Parietal lobe (tissue), 1 donor: Measurements from ENCODE around the gene ALDH1A1. TPM values are rescaled to one million over a fixed set of nuclear protein-coding genes. Genes with fewer than 3 reads are reported as not detected.

Experiments
- total RNA-seq: library from RNA; depleted of rRNA; stranded (reverse); fragments of >200 nt; gene quantifications from one replicate; pipeline ENCODE4 v1.2.3, GENCODE V29; 2014

ALDH1A1 gene
- 0.31 TPM for total RNA-seq

DNA sequence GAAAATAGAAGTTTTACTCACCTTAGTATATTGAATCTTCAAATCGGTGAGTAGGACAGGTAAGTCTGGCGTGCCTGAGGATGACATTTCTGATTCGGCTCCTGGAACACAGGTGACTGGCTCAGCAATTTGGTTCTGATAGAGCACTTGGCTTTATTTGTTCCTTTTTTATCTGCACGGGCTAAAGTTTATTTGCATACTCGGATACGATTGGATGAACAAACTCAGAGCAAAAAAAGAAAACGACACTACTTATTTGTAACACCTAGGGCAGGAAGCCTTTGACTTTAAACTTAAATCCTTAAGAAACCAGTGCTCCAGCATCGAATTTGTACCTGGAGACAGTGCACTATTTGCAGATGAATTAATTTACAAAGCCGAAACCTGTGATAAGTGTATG is at the start of gene ALDH1A1:
TSS of gene ALDH1A1 (minus strand) at position 140 of the 400 bp plus-strand sequence. CDS start at position 87, 53 bp downstream.

Other genes starting within 250 kb of the ALDH1A1 start
- 12.2 TPM for gene ANXA1, start 198.8 kb upstream of the ALDH1A1 start, total RNA-seq